Stimulated activated CD8-positive, alpha-beta memory T cell treated with anti-CD3 and anti-CD28 coated beads, Interleukin-7, amount 100 ng/mL, for 4 hours (primary cell): Measurements from ENCODE around the gene CIC.
"Not testable (repeated sequence)": the region's sequence is repeated elsewhere in the genome, so short reads cannot be mapped to it uniquely, and the experiment has no call there.

Source experiments
- DNase-seq, 2 donors: peaks; one replicate each; pipeline ENCODE4 v3.0.0-alpha.2; 2020; ENCODE audit warnings: low read depth in 2 of 2

Gene CIC

DNA sequence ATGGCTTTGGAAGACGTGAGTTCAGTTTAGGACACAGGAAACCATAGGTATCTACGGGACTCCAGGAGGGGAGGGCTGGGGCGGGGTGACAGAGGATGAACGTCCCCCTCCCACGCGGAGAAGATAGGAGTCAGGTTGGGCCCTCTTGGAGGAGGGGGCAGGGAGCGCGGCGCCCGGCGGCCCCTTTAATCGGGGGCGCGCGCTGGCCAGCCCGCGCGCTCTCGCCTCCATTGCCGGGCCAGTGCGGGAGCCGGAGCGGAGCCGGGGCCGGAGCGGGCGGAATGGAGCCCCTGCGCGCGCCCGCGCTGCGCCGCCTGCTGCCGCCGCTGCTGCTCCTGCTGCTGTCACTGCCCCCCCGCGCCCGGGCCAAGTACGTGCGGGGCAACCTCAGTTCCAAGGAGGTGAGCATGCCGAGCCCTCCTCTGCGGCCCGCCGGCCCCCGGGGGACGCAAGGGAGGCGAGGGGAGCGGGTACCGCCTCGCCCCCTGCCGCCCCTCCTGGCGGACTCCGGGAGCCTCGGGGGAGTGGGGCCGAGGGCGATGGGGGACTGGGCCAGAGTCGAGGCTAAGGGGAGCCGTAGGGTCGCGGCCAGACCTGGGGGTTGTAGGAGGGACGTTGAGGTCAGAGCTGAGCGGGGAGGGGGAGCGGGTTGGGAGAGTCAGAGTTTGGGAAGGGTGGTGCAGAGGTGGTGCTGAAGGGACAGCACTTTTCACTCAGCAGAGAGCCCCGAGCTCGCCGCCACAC, 44.2 kb downstream of the CIC start, which contains the start of gene TMEM145:
Gene TMEM145 (plus strand): TSS at position 214 of the 744 bp plus-strand sequence. CDS start 68 bp downstream, at position 282.
- DNase-seq: no peak

DNA sequence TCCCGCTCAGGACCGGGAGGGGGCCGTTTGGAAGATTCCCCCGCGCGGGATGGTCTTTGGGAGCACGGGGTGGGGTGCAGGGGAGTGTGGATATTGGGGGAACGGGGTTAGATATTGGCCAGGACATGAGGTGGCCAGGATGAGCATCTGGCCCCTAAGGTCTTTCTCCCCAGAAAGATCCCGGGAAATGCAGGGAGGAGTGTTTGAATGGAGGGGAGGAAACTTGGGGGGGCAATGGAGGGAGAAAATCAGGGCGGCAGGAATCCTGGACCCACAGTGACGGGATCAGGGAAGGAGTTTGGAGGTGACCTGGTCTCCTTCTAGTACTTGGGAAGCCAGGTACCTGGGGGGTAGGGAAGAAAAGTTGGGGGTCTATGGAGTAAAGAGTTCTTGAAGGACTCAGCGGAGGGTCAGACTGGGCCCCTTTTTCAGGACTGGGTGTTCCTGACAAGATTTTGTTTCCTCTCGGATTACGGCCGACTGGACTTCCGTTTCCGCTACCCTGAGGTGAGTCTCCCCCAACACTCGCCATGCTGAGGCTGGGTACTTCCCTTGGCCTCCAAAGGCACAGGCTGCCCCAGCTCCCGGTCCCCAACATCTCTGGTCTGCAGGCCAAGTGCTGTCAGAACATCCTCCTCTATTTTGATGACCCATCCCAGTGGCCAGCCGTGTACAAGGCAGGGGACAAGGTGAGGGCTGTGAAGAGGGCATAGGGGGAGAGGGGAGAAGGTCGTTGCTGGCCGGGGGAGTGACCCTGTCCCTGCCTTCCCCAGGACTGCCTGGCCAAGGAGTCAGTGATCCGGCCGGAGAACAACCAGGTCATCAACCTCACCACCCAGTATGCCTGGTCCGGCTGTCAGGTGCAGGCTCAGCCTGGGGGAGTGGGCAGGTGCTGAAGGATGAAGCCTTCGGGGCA, 45.0 kb downstream of the CIC start:
- no peak for DNase-seq

DNA sequence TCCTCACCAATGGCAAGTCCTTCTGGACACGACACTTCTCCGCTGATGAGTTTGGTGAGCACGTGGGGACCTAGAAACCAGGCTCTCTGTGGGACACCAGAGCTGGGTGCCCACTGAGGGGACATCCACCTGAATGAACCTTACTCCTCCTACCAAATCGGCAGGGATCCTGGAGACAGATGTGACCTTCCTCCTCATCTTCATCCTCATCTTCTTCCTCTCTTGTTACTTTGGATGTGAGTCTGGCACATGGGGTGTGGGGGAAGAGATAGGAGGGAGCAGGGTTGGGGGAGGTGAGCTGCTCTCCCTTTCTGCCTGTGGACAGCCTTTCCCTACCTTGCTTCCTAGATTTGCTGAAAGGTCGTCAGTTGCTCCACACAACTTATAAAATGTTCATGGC, 46.0 kb downstream of the CIC start:
- no peak for DNase-seq

- DNase-seq: no peak
These were observed 47.5 kb downstream of the CIC start for GRCh38 chr19:42316223-42317211.

GRCh38 chr19:42317535-42317934, 48.5 kb downstream of the CIC start:
- no peak for DNase-seq

GRCh38 chr19:42322305-42322704, 53.3 kb downstream of the CIC start:
- DNase-seq: no peak

DNA sequence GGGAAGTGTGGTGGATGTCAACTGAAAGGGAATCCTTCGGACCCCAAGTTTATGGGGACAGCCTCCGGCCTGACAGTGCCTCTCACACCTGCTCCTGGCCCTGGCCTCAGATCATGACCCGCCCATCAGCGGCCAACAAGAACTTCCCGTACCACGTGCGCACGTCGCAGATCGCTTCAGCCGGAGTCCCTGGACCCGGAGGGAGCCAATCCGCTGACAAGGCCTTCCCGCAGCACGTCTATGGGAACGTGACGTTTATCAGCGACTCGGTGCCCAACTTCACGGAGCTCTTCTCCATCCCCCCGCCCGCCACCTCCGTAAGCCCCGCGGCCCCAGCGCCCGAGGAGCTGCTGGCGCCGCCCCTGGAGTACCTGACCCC, 54.4 kb downstream of the CIC start:
- DNase-seq: no peak

- DNase-seq: no peak
These were observed 55.0 kb downstream of the CIC start for GRCh38 chr19:42323852-42324654.

GRCh38 chr19:42324655-42325307, 55.7 kb downstream of the CIC start:
- no peak for DNase-seq

DNA sequence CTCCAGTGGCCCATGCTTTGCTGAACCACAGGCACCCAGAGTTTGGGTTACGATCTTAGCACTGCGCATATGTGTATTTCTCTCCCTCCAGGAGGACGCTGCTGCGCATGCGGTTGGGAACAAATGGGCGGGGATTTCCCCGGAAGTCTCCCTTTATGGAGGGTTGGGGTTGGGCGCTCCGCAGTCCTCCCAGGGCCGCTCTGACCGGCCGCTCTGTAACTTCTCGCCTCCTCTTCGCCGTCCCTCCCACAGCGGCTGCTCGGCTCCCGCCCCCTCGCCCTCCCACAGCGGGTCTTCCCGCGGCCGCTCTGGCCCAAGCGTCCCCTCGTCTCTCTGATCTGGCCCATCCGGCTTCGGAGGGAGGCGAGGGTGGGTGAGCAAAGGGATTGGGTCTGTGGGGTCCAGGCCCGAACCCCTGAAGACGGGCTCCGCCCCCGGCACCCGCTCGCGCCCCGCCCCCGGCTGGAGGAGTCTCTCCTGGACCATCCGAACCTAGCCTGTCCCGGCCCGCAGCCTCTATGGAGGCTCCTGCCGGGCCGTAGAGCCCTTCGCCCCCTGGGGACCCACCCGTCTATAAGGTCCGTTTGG, 56.4 kb downstream of the CIC start, which contains the start of gene MEGF8:
Gene MEGF8 (plus strand): TSS at position 328 of the 588 bp plus-strand sequence. CDS start 609 bp downstream, outside the sequence.
- DNase-seq: peak; percentile 96 to 99

DNA sequence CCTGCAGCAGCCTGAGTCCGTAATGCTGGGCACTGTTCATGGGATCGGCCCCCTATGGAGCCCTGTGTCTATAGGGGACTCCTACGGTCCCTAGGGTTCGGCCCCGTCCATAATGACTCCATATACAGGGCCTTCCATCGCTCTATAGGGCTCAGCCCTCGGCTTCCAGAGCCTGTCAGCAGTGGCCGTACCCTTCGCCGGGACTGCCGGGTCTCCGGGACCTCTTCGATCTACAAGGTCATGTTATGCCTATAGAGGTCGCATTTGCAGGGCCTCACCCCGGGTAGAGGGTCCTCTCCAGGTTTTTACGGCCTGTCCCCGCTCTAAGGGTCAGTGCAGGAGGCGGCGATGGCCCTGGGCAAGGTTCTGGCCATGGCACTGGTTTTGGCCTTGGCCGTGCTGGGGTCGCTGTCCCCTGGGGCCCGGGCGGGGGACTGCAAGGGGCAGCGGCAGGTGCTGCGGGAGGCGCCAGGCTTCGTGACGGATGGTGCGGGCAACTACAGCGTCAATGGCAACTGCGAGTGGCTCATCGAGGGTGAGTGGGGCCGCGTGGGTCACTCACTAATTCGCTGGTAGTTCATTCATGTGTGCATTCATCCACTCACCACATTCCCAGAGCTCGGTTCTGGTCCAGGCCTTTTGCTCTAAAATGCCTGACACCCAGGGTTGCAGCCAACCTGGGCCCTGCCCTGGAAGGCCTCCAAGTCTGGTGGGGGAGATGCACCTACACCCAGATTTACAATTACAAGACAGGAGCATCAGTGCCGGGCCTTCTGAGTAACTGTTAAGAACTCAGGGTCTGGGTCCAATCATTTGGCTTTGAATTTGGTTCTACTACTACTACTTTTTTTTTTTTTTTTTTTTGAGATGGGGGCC, 57.1 kb downstream of the CIC start:
- no peak for DNase-seq

- no peak for DNase-seq
These were observed 57.9 kb downstream of the CIC start for GRCh38 chr19:42326969-42327368.

GRCh38 chr19:42327381-42327780, 58.3 kb downstream of the CIC start:
- no peak for DNase-seq

GRCh38 chr19:42328106-42328505, 59.1 kb downstream of the CIC start:
- no peak for DNase-seq

GRCh38 chr19:42328854-42329253, 59.8 kb downstream of the CIC start:
- no peak for DNase-seq

DNA sequence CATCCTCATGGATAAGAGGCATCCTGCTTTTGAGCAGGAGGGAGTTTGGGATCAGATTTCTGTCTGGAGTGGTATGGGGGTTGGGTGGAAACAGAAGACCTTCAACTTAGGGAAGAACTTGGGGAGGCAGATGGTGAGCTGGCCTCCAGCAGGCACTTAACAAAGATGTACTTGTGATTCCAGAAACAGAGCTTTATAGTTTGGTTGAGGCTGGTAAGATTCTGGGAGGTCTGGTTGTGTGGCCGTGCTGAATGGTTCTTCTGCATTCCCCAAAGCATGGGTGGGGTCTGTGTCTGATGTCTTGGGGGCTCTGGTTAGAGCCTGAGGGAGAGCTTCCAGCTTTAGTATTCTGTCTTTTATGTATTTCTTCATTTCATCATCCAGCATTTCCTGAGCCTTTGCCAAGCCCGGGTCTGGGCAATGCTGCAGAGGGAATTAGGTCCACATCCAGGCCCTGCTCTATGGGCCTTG, 61.2 kb downstream of the CIC start:
- DNase-seq: no peak

- not testable (repeated sequence) for DNase-seq
These were observed 62.3 kb downstream of the CIC start for GRCh38 chr19:42331333-42331732.

- no peak for DNase-seq
These were observed 63.0 kb downstream of the CIC start for GRCh38 chr19:42332059-42332458.

- DNase-seq: no peak
These were observed 64.0 kb downstream of the CIC start for GRCh38 chr19:42333018-42333417.
